Stimulated activated CD4-positive, alpha-beta T cell treated with anti-CD3 and anti-CD28 coated beads, Interleukin-2, amount 100 ng/mL, for 24 hours (primary cell): ENCODE data around the gene DCHS1.

Source experiments
- DNase-seq, 2 donors: peaks; one replicate each; pipeline ENCODE4 v3.0.0-alpha.2; 2020

The DCHS1 gene

GRCh38 chr11:6586434-6587359 lies 68.9 kb downstream of the DCHS1 start:
- DNase-seq: no peak

DNA sequence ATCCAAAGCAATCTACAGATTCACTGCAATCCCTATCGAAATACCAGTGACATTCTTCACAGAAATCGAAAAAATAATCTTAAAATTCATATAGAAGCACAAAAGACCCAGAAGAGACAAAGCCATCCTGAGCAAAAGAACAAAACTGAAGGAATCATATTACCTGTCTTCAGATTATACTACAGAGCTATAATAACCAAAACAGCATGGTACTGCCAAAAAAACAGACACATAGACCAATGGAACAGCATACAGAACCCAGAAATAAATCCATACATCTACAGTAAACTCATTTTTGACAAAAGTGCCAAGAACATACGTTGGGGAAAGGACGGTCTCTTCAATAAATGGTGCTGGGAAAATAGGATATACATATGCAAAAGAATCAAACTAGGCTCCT lies 71.1 kb downstream of the DCHS1 start:
- DNase-seq: no peak

DNA sequence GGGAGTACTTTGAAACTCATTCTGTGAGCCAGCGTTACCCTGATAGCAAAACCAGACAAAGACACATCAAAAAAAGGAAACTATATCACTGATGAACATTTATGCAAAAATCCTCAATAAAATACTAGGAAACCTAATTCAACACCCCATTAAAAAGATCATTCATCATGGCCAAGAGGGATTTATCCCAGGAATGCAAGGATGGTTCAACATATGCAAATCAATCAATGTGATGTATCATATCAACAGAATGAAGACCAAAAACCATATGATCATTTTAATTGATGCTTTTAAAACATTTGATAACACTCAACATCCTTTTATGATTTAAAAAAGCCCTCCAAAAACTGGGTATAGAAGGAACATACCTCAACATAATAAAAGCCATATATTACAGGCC lies 72.0 kb downstream of the DCHS1 start:
- DNase-seq: no peak

GRCh38 chr11:6579681-6580080 lies 75.9 kb downstream of the DCHS1 start:
- DNase-seq: no peak

GRCh38 chr11:6578134-6578533 lies 77.5 kb downstream of the DCHS1 start:
- DNase-seq: no peak

DNA sequence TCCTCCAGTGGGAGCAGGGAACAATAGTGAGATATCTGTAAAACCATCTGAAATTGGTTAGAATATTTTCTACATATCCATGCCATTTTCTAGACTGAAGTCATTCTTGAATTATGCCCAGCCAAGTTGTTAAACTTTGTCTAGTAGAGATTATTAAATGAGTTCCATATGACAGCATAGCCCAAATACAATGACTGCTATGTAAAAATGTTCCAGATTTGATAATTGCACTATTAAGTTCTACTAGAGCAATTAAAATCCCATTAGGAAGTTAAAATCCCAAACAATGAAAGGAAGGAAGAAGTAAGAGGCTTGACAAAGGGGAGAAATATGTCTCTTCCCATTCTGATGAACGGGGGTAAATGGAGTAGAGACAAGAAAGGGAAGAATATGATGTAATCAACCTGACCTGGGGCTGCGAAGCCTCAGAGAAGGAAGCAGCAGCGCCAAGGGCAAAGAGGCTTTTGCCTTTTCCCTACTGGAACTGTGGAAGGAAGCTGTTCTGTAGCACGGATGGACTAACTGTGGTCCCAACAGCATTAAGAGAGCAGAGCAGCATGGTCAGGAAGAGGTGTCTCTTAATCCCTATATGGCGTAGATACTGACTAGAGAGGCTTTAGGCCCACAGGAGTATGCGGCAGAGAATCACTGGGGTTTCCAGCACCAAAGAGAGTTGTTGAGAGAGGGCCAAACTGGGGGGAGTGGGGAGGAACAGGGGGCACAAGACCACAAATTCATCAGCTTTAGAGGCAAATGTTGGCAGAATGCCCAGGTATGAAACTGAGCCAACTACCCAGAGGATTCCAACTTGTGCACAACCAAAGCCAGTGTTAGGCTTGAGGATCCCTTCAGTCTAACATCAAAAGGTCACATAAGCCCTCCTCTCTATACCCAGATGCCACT lies 78.9 kb downstream of the DCHS1 start:
- no peak for DNase-seq

GRCh38 chr11:6574816-6575715 lies 80.5 kb downstream of the DCHS1 start:
- no peak for DNase-seq

DNA sequence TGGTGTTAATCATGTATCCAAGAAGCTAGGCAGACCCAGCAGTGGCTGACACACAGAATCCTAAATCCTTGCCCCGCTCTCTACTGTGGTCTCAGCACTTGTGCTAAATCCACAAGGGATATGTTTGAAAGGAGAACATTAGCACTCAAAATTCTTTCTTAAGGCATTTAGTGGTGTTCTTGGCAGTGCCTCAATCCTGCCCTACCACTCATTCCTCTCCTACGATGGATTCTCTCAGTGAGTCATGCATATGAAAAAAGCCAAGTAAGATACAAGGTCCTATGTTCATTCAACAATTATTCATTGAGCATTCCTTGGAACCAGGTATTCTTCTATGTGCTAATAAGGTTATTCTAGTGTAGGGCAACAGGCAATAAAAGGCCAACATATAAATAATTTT lies 83.4 kb downstream of the DCHS1 start:
- no peak for DNase-seq

DNA sequence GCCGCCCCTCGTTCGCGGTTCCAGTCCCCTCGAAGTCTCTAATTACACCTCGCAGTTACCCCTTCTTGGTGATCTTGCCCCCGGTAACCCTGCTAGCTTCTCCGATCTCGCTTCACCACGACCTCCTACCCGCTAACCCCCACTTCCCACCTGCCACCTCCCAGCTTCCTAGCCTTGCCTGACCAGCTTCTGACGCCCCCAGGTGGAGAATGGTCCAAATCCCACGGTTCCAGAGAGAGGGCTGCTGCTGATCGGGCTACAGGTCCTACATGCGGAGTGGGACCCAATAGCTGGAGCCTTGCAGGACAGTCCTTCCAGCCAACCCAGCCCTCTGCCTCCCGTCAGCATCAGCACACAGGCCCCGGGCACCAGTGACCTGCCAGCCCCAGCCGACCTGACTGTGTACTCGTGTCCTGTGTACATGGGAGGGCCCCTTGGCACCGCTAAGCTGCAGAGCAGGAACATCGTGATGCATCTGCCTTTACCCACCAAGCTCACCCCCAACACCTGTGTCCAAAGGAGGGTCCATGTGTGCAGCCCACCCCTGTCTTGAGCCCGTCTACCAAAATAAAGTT lies 84.1 kb downstream of the DCHS1 start:
- no peak for DNase-seq
